ENCODE results near the gene TIFAB. TPM values are rescaled to one million over a fixed set of nuclear protein-coding genes. Genes with fewer than 3 reads are reported as not detected.

The TIFAB gene
- polyA plus RNA-seq, 2 of the 4 experiments (the other 2 are of a cell fraction), result not detected

- TF ChIP-seq POLR2AphosphoS2 (conservative IDR thresholded peaks at IDR 0.05; ENCODE audit: low read length) (no peak), CBX2 (IDR thresholded peaks at IDR 0.05; ENCODE audit: borderline replicate concordance, low read depth) (no peak), NFE2L2 (conservative IDR thresholded peaks at IDR 0.05; ENCODE audit: low read length) (no peak), E2F6 (IDR thresholded peaks at IDR 0.05; ENCODE audit: borderline replicate concordance, low read depth) (no peak), ZSCAN20 (CRISPR knock-in tag; IDR thresholded peaks at IDR 0.05) (no peak), CEBPB (IDR thresholded peaks at IDR 0.05) (no peak), ZFP36 (IDR thresholded peaks at IDR 0.05; ENCODE audit: borderline replicate concordance, partially characterized antibody) (no peak), TP53 (CRISPR knock-in tag; IDR thresholded peaks at IDR 0.05) (no peak)
Observed at GRCh38 chr5:135468541-135468940, 16.4 kb upstream of the TIFAB start (continued).

- Histone ChIP-seq H3K4me1 (no peaks in the 10 kb centered on the region), H3K27ac (no peak overlapping the region), H3K4me3 (no peak overlapping the region), H3K4me2 (no peak overlapping the region), H3K9me3 (no peaks in the 10 kb centered on the region)
- CTCF ChIA-PET, result interaction anchor here (2.4 to 37.5 kb wide), 5 partner anchors 9 to 93 kb away, joined by 10 to 1932 read pairs (median 80); partner anchors contain the start of gene DCANP1
- 68% methylated on average over 4 of the region's 4 CpGs for WGBS (ENCODE audit: missing lambda C conversion rate)
- no peak for ATAC-seq
- no peak for FAIRE-seq
- POLR2A ChIA-PET, result no interaction called here
- no peak for DNase-seq (ENCODE audit: low read depth in 1 of 2, low spot score in 1 of 2)
- TF ChIP-seq PHF8 (IDR thresholded peaks at IDR 0.05; ENCODE audit: borderline replicate concordance, low read depth), result no peak
- TF ChIP-seq NPAS2 (CRISPR knock-in tag; IDR thresholded peaks at IDR 0.05; ENCODE audit: borderline replicate concordance), result no peak
- no peak for TF ChIP-seq JUNB (IDR thresholded peaks at IDR 0.05)
- TF ChIP-seq MAX (IDR thresholded peaks at IDR 0.05), result no peak
- TF ChIP-seq BHLHE40 (IDR thresholded peaks at IDR 0.05; ENCODE audit: low read depth, low read length), result no peak
- TF ChIP-seq CEBPB (IDR thresholded peaks at IDR 0.05), result no peak
- TF ChIP-seq ZFP36 (IDR thresholded peaks at IDR 0.05; ENCODE audit: borderline replicate concordance, partially characterized antibody), result no peak
- no peak for TF ChIP-seq JUN (IDR thresholded peaks at IDR 0.05)
- TF ChIP-seq KDM1A (IDR thresholded peaks at IDR 0.05; ENCODE audit: low read depth), result no peak
- TF ChIP-seq EP300 (IDR thresholded peaks at IDR 0.05), result no peak
- no peak for TF ChIP-seq MAFK (IDR thresholded peaks at IDR 0.05; ENCODE audit: partially characterized antibody)
- no peak for TF ChIP-seq CHD4 (IDR thresholded peaks at IDR 0.05; ENCODE audit: borderline replicate concordance)
Observed at GRCh38 chr5:135467871-135468485, 15.8 kb upstream of the TIFAB start.

- POLR2A ChIA-PET, result no interaction called here
- 73% methylated on average over 12 of the region's 15 CpGs for WGBS (ENCODE audit: missing lambda C conversion rate)
- CTCF ChIA-PET, result interaction anchor here (0.8 to 37.5 kb wide), 24 partner anchors 9 to 415 kb away, joined by 3 to 1932 read pairs (median 13); partner anchors contain the start of genes DCANP1, SLC25A48 and TIFAB
- H3K4me1 ChIP-seq, result no peaks in the 10 kb centered on the region
- DNase-seq (ENCODE audit: low read depth in 1 of 2, low spot score in 1 of 2) (no peak), ATAC-seq (no peak), FAIRE-seq (no peak)
- no peak overlapping the region for H3K4me3 ChIP-seq
- no peak overlapping the region for H3K4me2 ChIP-seq
- no peak overlapping the region for H3K27ac ChIP-seq
- no peaks in the 10 kb centered on the region for H3K9me3 ChIP-seq
- no peak for TF ChIP-seq CHD2 (IDR thresholded peaks at IDR 0.05; ENCODE audit: low read length, partially characterized antibody)
- no peak for TF ChIP-seq BHLHE40 (IDR thresholded peaks at IDR 0.05; ENCODE audit: low read depth, low read length)
- TF ChIP-seq ZSCAN20 (CRISPR knock-in tag; IDR thresholded peaks at IDR 0.05), result no peak
- TF ChIP-seq KDM1A (IDR thresholded peaks at IDR 0.05; ENCODE audit: low read depth), result no peak
- no peak for TF ChIP-seq SREBF2 (IDR thresholded peaks at IDR 0.05)
- TF ChIP-seq EHF (CRISPR knock-in tag; IDR thresholded peaks at IDR 0.05), result no peak
- TF ChIP-seq CBX8 (IDR thresholded peaks at IDR 0.05), result no peak
- no peak for TF ChIP-seq TP53 (CRISPR knock-in tag; IDR thresholded peaks at IDR 0.05)
- no peak for TF ChIP-seq POLR2AphosphoS2 (conservative IDR thresholded peaks at IDR 0.05; ENCODE audit: low read length)
- no peak for TF ChIP-seq ESRRA (IDR thresholded peaks at IDR 0.05; ENCODE audit: borderline replicate concordance, low read length)
- no peak for TF ChIP-seq HEYL (CRISPR knock-in tag; IDR thresholded peaks at IDR 0.05)
- TF ChIP-seq FOXS1 (CRISPR knock-in tag; IDR thresholded peaks at IDR 0.05), result no peak
- TF ChIP-seq ZNF302 (CRISPR knock-in tag; IDR thresholded peaks at IDR 0.05), result no peak
- TF ChIP-seq ZFP36 (IDR thresholded peaks at IDR 0.05; ENCODE audit: borderline replicate concordance, partially characterized antibody), result no peak
- no peak for TF ChIP-seq MAZ (IDR thresholded peaks at IDR 0.05; ENCODE audit: borderline replicate concordance, low read depth, low read length)
Observed at GRCh38 chr5:135467051-135467625, 15.0 kb upstream of the TIFAB start.
